A549 treated with CORT108297 at 1 μM for 4 hours (cell line): ENCODE measurements around the gene MTURN. TPM values are rescaled to one million over a fixed set of nuclear protein-coding genes. Genes with fewer than 3 reads are reported as not detected.

Experiments used
- total RNA-seq: library from RNA; stranded (reverse); fragments of 200-300 nt; extraction: Qiagen RNA extraction; gene quantifications from 5 replicates; pipeline ENCODE4 v1.2.3, GENCODE V29; 2022

Gene MTURN
- 4.1 to 5.6 TPM (median 5.3 TPM) in 5 replicates for total RNA-seq

GRCh38 chr7:30134611-30135300, at the start of gene MTURN:
MTURN (plus strand) TSS chr7:30134986; CDS start chr7:30135137, 151 bp downstream.

Other genes starting within 250 kb of the MTURN start
- 50.4 to 66.4 TPM (median 61.2 TPM) in 5 replicates for gene SCRN1, start 145.2 kb upstream of the MTURN start, total RNA-seq
- 6.6 to 9.6 TPM (median 9.3 TPM) in 5 replicates for gene FKBP14, start 108.3 kb upstream of the MTURN start, total RNA-seq
- gene PLEKHA8, start 106.6 kb upstream of the MTURN start, total RNA-seq, result 5.4 to 6.3 TPM (median 5.7 TPM) in 5 replicates
- 5.1 to 7.2 TPM (median 6.4 TPM) in 5 replicates for gene ZNRF2, start 149.6 kb downstream of the MTURN start, total RNA-seq